ENCODE measurements around the gene RYR3.

The RYR3 gene

DNA sequence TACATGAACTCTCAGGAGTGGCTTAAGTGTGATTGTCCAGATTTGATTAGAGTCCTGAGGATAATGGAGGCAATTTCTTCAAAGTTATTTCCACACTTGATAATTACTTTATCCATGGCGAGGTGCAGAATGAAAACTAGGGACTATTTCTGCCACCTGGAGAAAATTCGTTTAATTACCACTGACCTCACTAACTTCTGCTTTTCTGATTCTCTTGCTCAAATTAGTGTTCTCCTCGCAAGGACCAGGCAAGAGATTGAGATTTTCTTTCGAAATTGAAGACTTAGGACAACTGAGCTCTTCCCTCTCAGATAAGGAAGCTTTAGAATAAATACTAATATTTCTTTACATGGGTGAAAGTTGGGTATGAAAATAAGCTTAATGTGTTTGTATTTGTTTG, 135.2 kb downstream of the RYR3 start:
- Mint-ChIP-seq H3K9me3 (no peaks in the 10 kb centered on the region), H3K4me1 (no peaks in the 10 kb centered on the region), H3K4me3 (no peak overlapping the region), H3K27me3 (peaks cover 55% of the 10 kb centered on the region), H3K27ac (no peak overlapping the region)
- ATAC-seq = no peak
- DNase-seq = no peak

GRCh38 chr15:33448151-33448550, 137.4 kb downstream of the RYR3 start:
- no peak for ATAC-seq

GRCh38 chr15:33448961-33449606, 138.3 kb downstream of the RYR3 start:
- no peaks in the 10 kb centered on the region for H3K9me3 Mint-ChIP-seq
- no peak for DNase-seq
- H3K4me3 Mint-ChIP-seq = no peak overlapping the region
- peaks cover 44% of the 10 kb centered on the region for H3K27me3 Mint-ChIP-seq
- no peak for ATAC-seq
- no peak overlapping the region for H3K27ac Mint-ChIP-seq
- H3K4me1 Mint-ChIP-seq = no peaks in the 10 kb centered on the region

More at GRCh38 chr15:33448151-33448550, 137.4 kb downstream of the RYR3 start:
- Mint-ChIP-seq H3K4me3 (no peak overlapping the region), H3K9me3 (no peaks in the 10 kb centered on the region), H3K27me3 (peaks cover 47% of the 10 kb centered on the region), H3K4me1 (no peaks in the 10 kb centered on the region), H3K27ac (no peak overlapping the region)
- DNase-seq = no peak

DNA sequence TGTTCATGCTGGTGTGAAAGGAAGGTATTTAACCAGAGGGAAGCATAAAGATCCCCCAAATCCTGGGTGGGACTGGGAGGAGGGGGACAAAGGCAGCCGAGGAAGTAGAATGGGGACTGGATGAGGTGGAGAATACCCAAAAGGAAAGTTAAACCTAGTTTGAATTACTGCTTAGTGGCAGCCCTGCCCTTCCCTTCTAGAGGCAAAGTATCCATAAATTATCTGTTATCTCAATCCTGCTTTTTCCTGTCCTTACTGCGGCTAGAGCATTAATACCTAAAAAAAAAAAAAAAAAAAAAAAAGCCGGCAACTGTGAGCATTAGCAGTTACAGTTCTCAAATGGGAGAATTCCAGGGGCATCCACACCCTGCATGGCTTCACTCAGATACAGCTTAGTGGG, 139.0 kb downstream of the RYR3 start:
- no peaks in the 10 kb centered on the region for H3K4me1 Mint-ChIP-seq
- H3K4me3 Mint-ChIP-seq = no peak overlapping the region
- ATAC-seq = no peak

DNA sequence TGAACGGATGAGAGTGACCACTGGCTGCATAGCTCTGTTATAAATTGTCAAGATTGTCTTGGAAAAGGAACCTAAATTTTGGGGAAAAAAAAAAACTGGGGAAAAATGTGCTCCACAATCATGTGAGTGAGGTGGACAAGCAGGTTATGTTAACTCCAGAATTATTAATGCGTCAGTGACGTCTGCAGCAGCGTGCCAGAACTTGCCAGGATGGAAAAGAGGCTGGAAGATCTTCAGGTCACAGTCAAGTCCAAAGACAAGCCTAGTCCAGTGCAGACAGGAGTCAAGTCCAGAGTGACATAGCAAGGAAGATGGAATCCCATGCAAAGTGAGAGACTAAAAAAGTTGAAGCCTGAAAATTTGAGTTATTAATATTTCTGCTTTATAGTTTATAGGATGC, 140.6 kb downstream of the RYR3 start:
- peaks cover 30% of the 10 kb centered on the region for H3K27me3 Mint-ChIP-seq
- no peak for DNase-seq
- no peak for ATAC-seq
- H3K27ac Mint-ChIP-seq = no peak overlapping the region
- H3K9me3 Mint-ChIP-seq = no peaks in the 10 kb centered on the region
- no peak overlapping the region for H3K4me3 Mint-ChIP-seq
- no peaks in the 10 kb centered on the region for H3K4me1 Mint-ChIP-seq

More for the DNA sequence above, 139.0 kb downstream of the RYR3 start:
- H3K9me3 Mint-ChIP-seq = no peaks in the 10 kb centered on the region
- H3K27me3 Mint-ChIP-seq = peaks cover 39% of the 10 kb centered on the region
- no peak for DNase-seq
- H3K27ac Mint-ChIP-seq = no peak overlapping the region

- no peaks in the 10 kb centered on the region for H3K4me1 Mint-ChIP-seq
- H3K4me3 Mint-ChIP-seq = no peak overlapping the region
- no peak for ATAC-seq
- no peak overlapping the region for H3K27ac Mint-ChIP-seq
- DNase-seq = no peak
- no peaks in the 10 kb centered on the region for H3K9me3 Mint-ChIP-seq
- peaks cover 12% of the 10 kb centered on the region for H3K27me3 Mint-ChIP-seq
These were observed 143.0 kb downstream of the RYR3 start for GRCh38 chr15:33453761-33454160.

GRCh38 chr15:33454346-33454745, 143.6 kb downstream of the RYR3 start:
- Mint-ChIP-seq H3K9me3 (no peaks in the 10 kb centered on the region), H3K27ac (no peak overlapping the region), H3K27me3 (peaks cover 6% of the 10 kb centered on the region), H3K4me1 (no peaks in the 10 kb centered on the region), H3K4me3 (no peak overlapping the region)
- DNase-seq (no peak), ATAC-seq (no peak)

GRCh38 chr15:33454996-33455395, 144.2 kb downstream of the RYR3 start:
- Mint-ChIP-seq H3K4me1 (no peaks in the 10 kb centered on the region), H3K4me3 (no peak overlapping the region), H3K9me3 (no peaks in the 10 kb centered on the region), H3K27ac (no peak overlapping the region), H3K27me3 (peaks cover 6% of the 10 kb centered on the region)
- DNase-seq = no peak
- no peak for ATAC-seq

GRCh38 chr15:33458421-33458820, 147.7 kb downstream of the RYR3 start:
- Mint-ChIP-seq H3K27me3 (no peaks in the 10 kb centered on the region), H3K9me3 (no peaks in the 10 kb centered on the region), H3K4me1 (no peaks in the 10 kb centered on the region), H3K4me3 (no peak overlapping the region), H3K27ac (no peak overlapping the region)
- ATAC-seq (no peak), DNase-seq (no peak)

- Mint-ChIP-seq H3K27ac (no peak overlapping the region), H3K27me3 (no peaks in the 10 kb centered on the region), H3K4me3 (no peak overlapping the region), H3K4me1 (no peaks in the 10 kb centered on the region), H3K9me3 (no peaks in the 10 kb centered on the region)
- ATAC-seq (no peak), DNase-seq (no peak)
These were observed 149.5 kb downstream of the RYR3 start for GRCh38 chr15:33460166-33460805.

DNA sequence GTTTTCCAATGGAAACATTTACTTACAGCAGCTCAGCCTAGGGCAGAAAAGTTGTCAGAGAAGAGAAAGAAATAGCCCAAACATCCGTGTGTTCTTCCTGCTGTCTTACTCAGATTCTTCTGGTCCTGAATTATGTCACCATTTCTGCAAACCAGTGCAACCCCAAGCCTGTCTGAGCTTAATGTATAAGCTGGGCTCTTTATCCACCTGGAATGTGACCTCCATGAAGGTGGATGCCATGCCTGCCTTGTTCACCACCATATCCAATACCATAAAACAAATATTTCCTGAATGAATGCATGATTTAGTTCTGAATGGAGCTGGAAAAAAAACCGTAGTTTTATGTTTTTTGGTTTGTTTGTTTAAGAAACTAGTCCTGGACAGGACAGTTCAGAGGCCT, 150.9 kb downstream of the RYR3 start:
- Mint-ChIP-seq H3K9me3 (no peaks in the 10 kb centered on the region), H3K4me1 (no peaks in the 10 kb centered on the region), H3K4me3 (no peak overlapping the region), H3K27me3 (no peaks in the 10 kb centered on the region), H3K27ac (no peak overlapping the region)
- ATAC-seq (no peak), DNase-seq (no peak)

GRCh38 chr15:33467146-33467815, 156.5 kb downstream of the RYR3 start:
- Mint-ChIP-seq H3K4me3 (no peak overlapping the region), H3K27me3 (peaks cover under 1% of the 10 kb centered on the region), H3K9me3 (no peaks in the 10 kb centered on the region), H3K4me1 (no peaks in the 10 kb centered on the region), H3K27ac (no peak overlapping the region)
- ATAC-seq (no peak), DNase-seq (no peak)

DNA sequence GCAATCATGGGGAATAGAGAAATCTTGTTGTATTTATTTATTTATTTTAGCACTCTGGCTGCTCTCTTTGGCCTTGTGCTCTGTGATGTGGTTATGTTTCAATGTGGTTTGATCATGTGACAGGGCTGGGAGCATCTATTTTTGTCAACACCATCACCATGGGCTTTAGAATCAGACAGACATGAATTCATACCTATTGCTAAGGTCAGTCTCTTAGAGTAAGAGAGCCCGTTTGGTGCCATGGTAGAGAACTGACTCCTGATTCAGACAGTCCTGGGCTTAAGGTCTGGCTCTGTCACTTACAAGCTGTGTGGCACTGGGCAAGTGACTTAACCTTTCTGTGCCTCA, 157.0 kb downstream of the RYR3 start:
- peaks cover 6% of the 10 kb centered on the region for H3K27me3 Mint-ChIP-seq
- no peak overlapping the region for H3K27ac Mint-ChIP-seq
- no peaks in the 10 kb centered on the region for H3K4me1 Mint-ChIP-seq
- no peak overlapping the region for H3K4me3 Mint-ChIP-seq
- DNase-seq = no peak
- H3K9me3 Mint-ChIP-seq = no peaks in the 10 kb centered on the region
- ATAC-seq = no peak

GRCh38 chr15:33468740-33469139, 158.0 kb downstream of the RYR3 start:
- ATAC-seq (no peak), DNase-seq (no peak)
- Mint-ChIP-seq H3K9me3 (no peaks in the 10 kb centered on the region), H3K4me3 (no peak overlapping the region), H3K27ac (no peak overlapping the region), H3K27me3 (peaks cover 12% of the 10 kb centered on the region), H3K4me1 (no peaks in the 10 kb centered on the region)

- peaks cover 18% of the 10 kb centered on the region for H3K27me3 Mint-ChIP-seq
- DNase-seq (no peak), ATAC-seq (no peak)
- H3K9me3 Mint-ChIP-seq = no peaks in the 10 kb centered on the region
- no peak overlapping the region for H3K27ac Mint-ChIP-seq
- no peaks in the 10 kb centered on the region for H3K4me1 Mint-ChIP-seq
- no peak overlapping the region for H3K4me3 Mint-ChIP-seq
These were observed 162.2 kb downstream of the RYR3 start for GRCh38 chr15:33473005-33473404.

GRCh38 chr15:33473714-33474113, 162.9 kb downstream of the RYR3 start:
- no peak for ATAC-seq
- Mint-ChIP-seq H3K4me3 (no peak overlapping the region), H3K27ac (no peak overlapping the region)

More at GRCh38 chr15:33473714-33474113, 162.9 kb downstream of the RYR3 start:
- no peak for DNase-seq
- Mint-ChIP-seq H3K27me3 (peaks cover 18% of the 10 kb centered on the region), H3K4me1 (no peaks in the 10 kb centered on the region), H3K9me3 (no peaks in the 10 kb centered on the region)

Measured in stimulated activated naive CD8-positive, alpha-beta T cell treated with anti-CD3 and anti-CD28 coated beads, Interleukin-15, amount 100 ng/mL, for 72 hours (primary cell).